NCI-H1694 treated with DMSO at 0.1 percent for 48 hours (cell line): ENCODE data around the gene KCNC1.

ENCODE experiments used
- DNase-seq: peaks from one replicate; lab custom pipeline; 2025; lab: John Stamatoyannopoulos, UW

Gene KCNC1

DNA sequence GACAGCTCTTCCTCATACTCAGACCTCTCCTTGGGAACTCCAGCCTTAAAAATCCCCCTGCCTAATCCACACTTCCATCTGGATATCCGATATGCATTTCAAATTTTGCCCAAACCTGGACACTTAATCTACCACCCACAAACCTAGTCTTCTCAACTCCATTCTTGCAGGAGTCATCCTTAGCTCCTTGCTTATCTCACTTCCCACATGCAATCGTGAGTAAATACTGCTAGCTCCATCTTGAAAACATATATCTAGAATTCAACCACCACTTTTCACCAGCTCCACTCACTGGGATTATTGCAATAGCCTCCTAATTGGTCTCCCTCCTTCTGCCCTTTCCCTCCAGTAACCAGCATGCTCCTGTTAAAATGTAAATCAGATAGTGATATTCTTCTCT lies 17.8 kb upstream of the KCNC1 start:
- no peak for DNase-seq

DNA sequence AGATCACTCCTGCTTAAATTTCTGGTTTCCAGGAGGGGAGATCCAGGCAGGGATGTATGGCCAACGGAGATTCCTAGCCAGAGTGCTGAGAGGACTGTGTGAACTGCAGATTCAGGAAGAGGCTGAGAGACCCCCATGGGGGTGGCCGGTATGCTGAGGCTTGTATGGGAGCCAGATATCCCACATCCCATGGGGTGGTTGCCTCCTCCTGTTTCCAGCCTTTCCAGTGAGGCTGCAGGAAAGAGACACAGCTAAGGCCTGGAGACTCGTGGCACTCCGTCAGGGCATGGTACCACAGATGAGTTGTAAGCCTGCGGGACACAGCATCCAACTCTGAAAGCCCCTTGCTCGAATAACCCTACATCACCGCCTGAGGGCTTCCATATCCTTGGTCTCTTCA lies 16.6 kb upstream of the KCNC1 start:
- no peak for DNase-seq

DNA sequence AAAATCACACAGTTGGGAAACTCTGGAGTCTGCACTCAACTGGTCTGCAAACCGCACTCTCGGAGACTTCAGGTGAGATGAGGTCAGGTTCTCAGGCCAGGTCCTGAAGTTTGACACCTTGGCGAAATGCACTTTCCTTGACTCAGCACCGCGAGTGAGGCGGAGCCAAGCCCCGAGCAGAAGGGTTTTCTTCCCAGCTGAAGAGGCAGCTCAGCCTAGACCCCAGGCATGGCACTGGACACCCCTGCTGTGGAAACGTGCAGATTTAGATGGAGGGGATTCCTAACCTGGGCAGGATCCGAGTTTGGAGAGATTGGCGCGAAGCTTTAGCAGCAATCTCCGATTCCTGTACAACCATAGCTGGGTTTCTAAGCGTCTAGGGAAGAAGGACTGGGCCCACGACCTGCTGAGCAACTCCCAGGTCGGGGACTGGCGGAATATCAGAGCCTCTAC lies 16.0 kb upstream of the KCNC1 start:
- DNase-seq: no peak

DNA sequence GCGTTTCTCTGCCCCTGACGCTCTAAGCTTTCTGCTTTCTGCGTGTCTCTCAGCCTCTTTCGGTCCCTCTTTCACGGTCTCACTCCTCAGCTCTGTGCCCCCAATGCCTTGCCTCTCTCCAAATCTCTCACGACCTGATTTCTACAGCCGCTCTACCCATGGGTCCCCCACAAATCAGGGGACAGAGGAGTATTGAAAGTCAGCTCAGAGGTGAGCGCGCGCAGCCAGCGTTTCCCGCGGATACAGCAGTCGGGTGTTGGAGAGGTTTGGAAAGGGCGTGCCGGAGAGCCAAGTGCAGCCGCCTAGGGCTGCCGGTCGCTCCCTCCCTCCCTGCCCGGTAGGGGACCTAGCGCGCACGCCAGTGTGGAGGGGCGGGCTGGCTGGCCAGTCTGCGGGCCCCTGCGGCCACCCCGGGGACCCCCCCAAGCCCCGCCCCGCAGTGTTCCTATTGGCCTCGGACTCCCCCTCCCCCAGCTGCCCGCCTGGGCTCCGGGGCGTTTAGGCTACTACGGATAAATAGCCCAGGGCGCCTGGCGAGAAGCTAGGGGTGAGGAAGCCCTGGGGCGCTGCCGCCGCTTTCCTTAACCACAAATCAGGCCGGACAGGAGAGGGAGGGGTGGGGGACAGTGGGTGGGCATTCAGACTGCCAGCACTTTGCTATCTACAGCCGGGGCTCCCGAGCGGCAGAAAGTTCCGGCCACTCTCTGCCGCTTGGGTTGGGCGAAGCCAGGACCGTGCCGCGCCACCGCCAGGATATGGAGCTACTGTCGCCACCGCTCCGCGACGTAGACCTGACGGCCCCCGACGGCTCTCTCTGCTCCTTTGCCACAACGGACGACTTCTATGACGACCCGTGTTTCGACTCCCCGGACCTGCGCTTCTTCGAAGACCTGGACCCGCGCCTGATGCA lies 15.3 kb upstream of the KCNC1 start, which contains the start of gene MYOD1:
Gene MYOD1, plus strand, starts transcription at position 544 of the 910 bp plus-strand sequence. Its CDS starts 212 bp downstream, at position 756.
- no peak for DNase-seq

DNA sequence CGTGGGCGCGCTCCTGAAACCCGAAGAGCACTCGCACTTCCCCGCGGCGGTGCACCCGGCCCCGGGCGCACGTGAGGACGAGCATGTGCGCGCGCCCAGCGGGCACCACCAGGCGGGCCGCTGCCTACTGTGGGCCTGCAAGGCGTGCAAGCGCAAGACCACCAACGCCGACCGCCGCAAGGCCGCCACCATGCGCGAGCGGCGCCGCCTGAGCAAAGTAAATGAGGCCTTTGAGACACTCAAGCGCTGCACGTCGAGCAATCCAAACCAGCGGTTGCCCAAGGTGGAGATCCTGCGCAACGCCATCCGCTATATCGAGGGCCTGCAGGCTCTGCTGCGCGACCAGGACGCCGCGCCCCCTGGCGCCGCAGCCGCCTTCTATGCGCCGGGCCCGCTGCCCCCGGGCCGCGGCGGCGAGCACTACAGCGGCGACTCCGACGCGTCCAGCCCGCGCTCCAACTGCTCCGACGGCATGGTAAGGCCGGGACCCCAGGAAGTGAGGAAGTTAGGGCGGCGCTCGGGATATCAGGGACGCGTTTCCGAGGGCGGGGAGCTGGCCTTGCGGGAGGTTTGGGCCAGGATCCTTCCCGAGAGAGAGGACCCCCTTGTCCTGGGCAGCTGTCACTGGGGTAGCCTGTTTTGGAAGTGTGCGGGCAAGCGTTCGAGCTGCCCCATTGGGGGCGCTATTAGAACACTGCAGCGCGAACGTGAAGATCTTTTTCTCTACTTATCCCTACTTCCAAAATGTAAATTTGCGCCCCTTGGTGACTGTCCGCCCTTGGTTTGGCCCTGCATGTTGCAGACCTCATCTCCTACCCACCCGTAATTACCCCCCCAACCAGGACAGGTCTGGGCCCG lies 14.4 kb upstream of the KCNC1 start:
- DNase-seq: peak; percentile 28

DNA sequence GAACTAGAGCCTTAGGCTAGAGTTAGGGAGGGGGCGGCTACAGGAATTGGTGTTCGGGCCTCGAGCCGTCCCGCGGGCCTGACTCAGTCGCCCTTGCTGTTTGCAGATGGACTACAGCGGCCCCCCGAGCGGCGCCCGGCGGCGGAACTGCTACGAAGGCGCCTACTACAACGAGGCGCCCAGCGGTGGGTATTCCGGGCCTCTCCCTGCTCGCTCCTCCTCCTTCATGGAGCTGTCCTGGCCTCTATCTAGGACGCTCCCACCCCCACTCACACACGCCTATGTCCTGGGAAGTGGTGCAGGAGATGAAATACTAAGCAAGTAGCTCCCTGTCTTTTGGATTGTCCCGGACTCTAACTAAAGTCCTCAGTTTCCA lies 13.8 kb upstream of the KCNC1 start:
- DNase-seq: no peak

DNA sequence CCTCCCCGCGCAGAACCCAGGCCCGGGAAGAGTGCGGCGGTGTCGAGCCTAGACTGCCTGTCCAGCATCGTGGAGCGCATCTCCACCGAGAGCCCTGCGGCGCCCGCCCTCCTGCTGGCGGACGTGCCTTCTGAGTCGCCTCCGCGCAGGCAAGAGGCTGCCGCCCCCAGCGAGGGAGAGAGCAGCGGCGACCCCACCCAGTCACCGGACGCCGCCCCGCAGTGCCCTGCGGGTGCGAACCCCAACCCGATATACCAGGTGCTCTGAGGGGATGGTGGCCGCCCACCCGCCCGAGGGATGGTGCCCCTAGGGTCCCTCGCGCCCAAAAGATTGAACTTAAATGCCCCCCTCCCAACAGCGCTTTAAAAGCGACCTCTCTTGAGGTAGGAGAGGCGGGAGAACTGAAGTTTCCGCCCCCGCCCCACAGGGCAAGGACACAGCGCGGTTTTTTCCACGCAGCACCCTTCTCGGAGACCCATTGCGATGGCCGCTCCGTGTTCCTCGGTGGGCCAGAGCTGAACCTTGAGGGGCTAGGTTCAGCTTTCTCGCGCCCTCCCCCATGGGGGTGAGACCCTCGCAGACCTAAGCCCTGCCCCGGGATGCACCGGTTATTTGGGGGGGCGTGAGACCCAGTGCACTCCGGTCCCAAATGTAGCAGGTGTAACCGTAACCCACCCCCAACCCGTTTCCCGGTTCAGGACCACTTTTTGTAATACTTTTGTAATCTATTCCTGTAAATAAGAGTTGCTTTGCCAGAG lies 13.2 kb upstream of the KCNC1 start:
- DNase-seq: no peak

DNA sequence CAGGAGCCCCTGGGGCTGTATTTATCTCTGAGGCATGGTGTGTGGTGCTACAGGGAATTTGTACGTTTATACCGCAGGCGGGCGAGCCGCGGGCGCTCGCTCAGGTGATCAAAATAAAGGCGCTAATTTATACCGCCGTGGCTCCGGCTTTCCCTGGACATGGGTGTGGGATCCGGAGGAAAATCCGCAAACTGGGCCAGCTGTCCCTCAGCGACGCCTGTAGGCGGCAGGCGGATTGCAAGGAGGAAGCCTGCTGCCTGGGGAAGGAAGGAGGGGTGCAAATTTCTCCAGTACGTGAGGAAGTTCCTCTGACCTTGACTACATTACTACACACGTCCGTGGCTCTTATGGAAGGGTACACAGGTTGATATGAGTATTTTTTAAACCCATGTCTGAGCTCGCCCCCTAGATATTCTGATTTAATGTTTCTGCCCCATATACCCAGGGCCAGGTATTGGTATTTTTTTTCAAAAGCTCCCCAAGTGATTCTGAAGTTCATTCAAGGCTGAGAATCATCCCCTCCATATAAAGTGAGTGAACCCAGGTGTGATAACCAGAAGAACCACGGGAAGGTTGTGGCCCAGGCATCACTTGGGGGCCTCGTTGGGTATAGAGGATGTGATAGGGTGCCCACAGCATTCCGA lies 12.5 kb upstream of the KCNC1 start:
- no peak for DNase-seq

DNA sequence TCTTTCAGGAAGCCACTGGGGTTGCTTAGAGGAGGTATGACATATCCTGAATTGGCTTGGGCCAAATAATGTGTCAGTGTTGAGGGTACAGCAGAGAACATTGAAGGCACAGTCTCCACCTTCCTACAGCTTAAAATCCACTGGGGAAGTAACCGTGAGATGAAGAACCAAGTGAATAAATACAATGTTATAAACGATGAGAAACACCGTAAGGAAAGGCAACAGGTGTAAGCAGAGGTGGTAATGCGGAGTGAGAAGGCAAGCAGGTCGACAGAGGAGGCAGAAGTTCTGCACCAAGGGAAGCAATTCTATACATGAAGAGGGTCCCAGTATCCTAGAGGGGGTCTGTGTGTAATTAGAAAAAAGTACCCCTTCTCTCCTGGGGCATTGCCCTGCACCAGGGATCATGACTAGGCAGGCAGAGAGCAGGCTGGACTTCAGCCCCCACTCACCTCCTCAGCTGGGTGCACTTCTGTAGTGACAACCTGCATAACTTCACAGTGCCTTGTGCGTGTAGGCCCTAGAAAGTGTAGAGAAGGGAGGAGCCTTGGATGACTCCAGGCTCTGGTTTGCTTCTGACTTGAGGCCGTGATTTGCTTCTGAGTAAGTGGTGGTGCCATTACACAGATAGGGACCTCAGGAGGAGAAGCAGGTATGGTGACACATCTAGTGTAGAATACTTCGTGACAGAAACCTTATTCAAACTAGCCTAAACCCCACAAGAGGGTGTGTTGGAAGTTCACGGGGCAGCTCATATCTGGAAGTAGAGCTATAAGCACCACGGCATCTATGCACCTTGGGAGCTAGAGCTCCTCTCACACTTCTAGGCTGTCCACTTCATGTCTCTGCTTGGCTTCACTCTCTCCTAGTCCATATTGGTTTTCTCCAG lies 10.3 kb upstream of the KCNC1 start:
- DNase-seq: no peak

DNA sequence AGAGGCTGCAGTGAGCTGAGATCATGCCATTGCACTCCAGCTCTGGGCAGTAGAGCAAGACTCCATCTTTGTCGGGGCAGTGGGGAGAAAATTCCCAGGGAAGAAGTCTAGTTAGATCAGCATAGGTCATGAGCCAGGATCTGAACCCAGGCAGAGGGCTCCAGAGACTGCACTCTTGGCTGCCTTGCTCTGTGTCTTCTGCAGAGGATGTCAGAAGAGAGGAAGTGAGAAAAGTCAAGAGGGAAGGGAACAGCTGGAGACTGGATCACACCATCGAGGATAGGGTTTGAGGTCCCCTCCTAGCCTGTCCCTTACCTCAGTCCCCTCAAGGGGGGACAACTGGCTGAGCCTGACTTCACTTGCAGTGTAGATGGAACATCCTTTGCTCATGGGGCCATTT lies 9.4 kb upstream of the KCNC1 start:
- no peak for DNase-seq

DNA sequence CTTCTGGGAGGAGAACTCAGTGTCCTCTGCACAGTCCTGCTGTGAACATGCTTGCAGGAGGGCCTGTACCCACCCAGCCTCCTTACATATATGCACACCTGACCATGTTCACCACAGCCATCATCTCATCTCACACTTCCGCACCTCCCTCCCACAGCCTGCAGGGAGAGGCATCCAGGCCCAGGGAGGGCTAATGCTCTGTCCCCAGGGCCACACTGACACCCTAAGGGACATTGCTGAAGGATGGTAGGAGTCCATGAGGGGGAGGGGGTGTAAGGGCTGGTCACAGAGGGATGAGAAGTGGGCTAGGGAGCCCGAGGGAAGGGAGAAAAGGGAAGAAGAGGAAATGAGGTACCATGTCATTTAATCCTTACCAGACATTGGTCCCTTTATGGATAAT lies 4.4 kb upstream of the KCNC1 start:
- no peak for DNase-seq

DNA sequence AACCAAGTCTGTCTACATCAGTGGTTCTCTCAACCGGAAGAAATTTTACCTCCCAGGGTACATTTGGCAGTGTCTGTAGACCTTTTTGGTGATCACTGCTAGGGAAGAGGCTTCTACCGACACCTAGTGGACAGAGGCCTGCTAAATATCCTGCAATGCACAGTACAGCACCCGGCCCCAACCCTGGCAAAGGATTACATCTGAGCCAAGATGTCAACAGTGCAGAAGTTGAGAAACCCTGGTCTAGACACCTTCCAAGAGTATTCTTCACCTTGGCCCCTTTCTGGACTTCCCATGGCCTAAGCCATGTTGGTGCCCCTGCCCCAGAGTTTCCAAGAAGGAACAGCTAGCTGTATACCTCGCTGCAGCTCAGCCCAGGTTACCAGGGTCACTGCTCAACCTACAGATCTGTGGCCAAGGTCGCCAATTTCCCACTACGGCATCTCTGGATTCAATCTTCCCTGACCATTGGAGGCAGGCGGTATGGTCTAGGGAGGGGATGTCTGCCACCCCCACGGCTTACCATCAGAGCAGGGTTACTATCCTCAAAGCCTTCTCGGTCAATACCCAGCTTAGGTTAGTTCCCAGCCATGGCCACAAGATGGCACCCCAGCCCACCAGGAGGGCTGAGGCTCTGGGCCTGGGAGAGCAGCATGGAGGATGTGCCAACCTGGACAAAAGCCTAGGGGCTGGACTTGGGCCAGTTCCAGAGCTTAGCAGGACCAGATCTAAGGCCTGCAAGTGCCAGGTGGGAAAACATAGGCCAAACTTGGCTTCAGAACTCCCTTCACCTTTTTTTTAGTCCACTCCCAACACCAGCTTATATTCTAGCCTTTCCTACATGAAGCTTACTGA lies 3.7 kb upstream of the KCNC1 start:
- peak; percentile 64 for DNase-seq

DNA sequence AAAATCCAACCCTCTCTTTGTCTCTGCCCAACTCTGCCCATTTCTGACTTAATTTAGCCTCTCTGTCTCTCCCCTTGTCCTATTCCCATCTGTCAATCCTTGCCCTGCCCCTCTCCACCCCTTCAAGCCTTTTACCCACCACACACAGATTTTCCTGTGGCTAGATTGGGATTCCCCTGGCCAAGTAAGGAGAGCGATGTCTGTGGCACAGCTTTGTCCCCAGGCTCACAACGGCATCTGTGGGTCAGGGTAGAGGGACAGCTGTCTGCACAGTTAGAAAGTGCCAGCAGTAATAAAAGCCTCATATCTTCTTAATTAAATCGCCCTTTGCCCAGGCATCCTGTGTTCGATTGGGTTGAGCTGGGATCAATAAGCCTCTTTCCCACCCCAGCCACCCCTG lies 1.3 kb upstream of the KCNC1 start:
- no peak for DNase-seq

DNA sequence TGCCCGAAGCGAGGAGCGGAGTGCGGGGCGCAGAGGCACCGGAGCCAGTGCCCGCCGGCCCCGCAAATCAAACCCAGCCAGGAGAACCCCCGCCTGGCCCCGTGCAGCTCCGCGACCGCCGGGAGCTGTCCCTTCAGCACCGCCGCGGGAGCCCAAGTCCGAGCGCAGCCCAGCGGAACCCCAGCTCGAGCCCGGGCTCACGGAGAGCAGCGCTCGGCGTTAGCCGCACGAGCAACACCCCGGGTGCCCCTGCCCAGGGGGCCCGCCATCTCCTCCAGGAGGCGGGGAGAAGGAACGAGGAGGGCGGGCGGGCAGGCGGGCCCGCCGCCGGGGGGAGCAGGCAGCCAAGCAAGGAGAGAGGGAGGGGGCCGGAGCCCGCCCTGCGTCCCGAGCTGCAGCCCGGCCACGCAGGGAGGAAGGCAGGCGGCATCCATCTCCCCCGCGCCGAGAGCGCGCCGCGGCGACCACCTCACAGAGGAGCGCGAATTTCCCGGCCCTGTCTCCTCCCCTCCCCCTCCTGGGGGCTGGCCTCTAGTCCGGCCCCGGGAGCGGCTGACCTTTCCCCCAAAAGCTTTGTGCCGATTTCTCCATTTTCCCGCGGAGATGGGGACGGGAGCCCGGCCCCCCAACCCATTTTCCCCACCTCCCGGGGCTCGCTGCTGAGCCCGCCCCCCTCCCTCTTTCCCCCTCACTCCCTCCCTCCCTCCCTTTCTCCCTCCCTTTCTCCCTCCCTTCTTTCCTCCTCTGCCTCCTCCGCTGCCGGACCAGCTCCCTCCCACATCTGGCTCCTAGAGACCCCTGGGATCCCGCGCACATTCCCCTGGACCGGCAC lies 621 bp downstream of the KCNC1 start:
- DNase-seq: no peak

DNA sequence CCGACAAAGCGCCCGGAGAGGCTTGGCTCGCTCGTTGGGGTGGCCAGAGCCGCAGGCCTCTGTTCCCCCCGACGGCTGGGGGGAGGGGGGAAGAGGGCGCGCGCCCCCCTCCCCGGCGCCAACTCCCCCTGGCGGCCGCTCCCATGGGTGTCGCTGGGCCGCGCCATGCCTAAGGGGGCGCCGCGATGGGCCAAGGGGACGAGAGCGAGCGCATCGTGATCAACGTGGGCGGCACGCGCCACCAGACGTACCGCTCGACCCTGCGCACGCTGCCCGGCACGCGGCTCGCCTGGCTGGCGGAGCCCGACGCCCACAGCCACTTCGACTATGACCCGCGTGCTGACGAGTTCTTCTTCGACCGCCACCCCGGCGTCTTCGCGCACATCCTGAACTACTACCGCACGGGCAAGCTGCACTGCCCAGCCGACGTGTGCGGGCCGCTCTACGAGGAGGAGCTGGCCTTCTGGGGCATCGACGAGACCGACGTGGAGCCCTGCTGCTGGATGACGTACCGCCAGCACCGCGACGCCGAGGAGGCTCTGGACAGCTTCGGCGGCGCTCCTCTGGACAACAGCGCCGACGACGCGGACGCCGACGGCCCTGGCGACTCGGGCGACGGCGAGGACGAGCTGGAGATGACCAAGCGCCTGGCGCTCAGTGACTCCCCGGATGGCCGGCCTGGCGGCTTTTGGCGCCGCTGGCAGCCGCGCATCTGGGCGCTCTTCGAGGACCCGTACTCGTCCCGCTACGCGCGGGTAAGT lies 1.4 kb downstream of the KCNC1 start:
- DNase-seq: no peak

DNA sequence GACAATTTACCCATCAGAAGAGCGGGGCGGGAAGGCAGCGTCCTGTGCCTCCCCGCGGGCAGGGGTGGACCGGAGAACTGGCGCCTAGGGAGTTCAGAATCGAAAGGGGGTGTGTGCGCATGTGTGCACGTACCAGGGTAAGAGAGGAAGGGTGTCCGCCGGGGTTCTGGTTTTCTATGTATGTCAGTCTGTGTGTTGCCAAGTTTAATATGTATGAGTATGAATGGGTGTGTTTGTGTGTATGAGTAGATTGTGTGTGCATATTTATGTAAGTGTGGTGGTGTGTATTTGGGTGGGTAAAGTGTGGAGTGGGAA lies 2.0 kb downstream of the KCNC1 start:
- DNase-seq: no peak

DNA sequence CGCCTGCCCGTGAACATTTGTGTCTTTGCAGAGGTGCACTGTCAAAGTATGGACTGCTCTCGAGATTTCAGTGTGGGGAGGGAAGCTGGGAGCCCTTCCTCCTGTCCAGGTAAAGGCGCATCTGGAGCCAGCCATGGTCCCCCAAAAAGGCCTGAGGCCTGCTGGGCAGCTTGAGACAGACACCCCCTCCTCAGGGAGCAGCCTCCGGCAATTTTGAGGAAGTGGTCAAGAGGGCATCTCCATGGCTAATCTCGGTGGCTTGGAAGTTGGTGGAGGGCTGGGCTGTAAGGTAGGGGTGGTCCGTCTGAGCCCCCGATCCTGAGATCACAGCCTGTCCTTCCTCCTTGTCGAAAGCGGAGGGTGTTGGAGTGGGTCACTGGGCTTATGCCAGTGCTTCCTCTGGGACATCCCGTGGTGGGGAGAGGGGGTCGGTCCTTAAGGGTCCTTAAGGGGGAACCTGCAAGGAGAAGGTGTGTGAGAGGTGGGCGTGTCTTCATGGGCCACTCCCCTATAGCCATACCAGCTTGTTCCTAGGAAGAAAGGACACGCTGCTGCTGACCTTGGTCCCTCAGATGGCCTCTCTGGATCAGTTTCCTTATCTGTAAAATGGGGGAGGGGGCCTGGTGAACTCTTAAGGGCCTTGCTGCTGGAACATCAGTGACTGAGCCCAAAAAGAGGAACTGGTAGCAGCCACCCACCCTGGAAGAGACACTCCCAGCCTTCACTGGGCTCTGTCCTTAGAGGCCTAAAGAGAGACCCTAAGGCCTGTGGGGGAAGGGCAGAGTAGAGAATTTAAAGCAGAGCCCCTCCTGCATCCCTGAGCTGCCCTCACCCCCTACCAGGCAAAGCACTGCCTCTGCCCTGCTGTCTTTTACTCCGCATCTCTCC lies 2.6 kb downstream of the KCNC1 start:
- DNase-seq: no peak
